NB4 (cell line): ENCODE data around the gene PDCD1.
A peak's percentile ranks its signal among the peaks of the same experiment; 100 is the strongest.

Experiments
- DNase-seq: peaks from one replicate; pipeline ENCODE4 v3.0.0; 2010; ENCODE audit warnings: low read depth
- H3K4me3 ChIP-seq: one replicate; pipeline ENCODE4 v1.5.1; 2011; ENCODE audit warnings: mild to moderate bottlenecking, low read depth, low read length, moderate library complexity
- CTCF ChIP-seq: IDR thresholded peaks from one replicate; pipeline ENCODE4 v1.5.1; 2012; ENCODE audit warnings: low read depth, low read length
- MAX ChIP-seq: IDR thresholded peaks from 2 replicates; pipeline ENCODE4 v1.6.1; 2011; ENCODE audit warnings: low read depth, low read length
- MYC ChIP-seq: IDR thresholded peaks from 2 replicates; pipeline ENCODE4 v1.6.1; 2011; ENCODE audit warnings: low read depth, low read length
- POLR2A ChIP-seq: IDR thresholded peaks from 2 replicates; pipeline ENCODE4 v1.6.1; 2011; ENCODE audit warnings: mild to moderate bottlenecking; ENCODE audit not compliant: insufficient read length; ENCODE audit errors: extremely low read depth

Gene PDCD1

GRCh38 chr2:241817126-241817820 lies 41.4 kb downstream of the PDCD1 start:
- peak; percentile 45 for DNase-seq
- TF ChIP-seq MYC (no peak), MAX (no peak), POLR2A (no peak), CTCF (no peak)
- no peak overlapping the region for H3K4me3 ChIP-seq

GRCh38 chr2:241816431-241817121 lies 42.1 kb downstream of the PDCD1 start:
- TF ChIP-seq MYC (no peak), MAX (no peak), CTCF (no peak), POLR2A (no peak)
- H3K4me3 ChIP-seq: no peak overlapping the region
- DNase-seq: no peak

- peak; percentile 17 for DNase-seq
- no peak overlapping the region for H3K4me3 ChIP-seq
- no peak for TF ChIP-seq POLR2A
These were observed 42.9 kb downstream of the PDCD1 start for GRCh38 chr2:241815477-241816430.

- no peak overlapping the region for H3K4me3 ChIP-seq
- TF ChIP-seq CTCF (no peak), POLR2A (no peak), MAX (no peak), MYC (no peak)
- no peak for DNase-seq
These were observed 43.8 kb downstream of the PDCD1 start for GRCh38 chr2:241814643-241815476.

- TF ChIP-seq MAX (no peak), POLR2A (no peak), CTCF (no peak)
- DNase-seq: peak; percentile 2
- no peak overlapping the region for H3K4me3 ChIP-seq
These were observed 44.4 kb downstream of the PDCD1 start for GRCh38 chr2:241814393-241814642.
